RKO (cell line): ENCODE results near the gene GRK7.
"Not testable (repeated sequence)": the region's sequence is repeated elsewhere in the genome, so short reads cannot be mapped to it uniquely, and the experiment has no call there.

Experiments
- DNase-seq: peaks from one replicate; pipeline ENCODE4 v3.0.0-alpha.2; 2016; ENCODE audit warnings: low spot score

GRK7 gene

GRCh38 chr3:141796081-141796888 lies 33.1 kb downstream of the GRK7 start:
- DNase-seq, result no peak

GRCh38 chr3:141796889-141797781 lies 33.9 kb downstream of the GRK7 start:
- DNase-seq, result no peak

GRCh38 chr3:141797819-141798447 lies 34.7 kb downstream of the GRK7 start:
- DNase-seq, result no peak

- no peak for DNase-seq
These were observed 35.2 kb downstream of the GRK7 start for GRCh38 chr3:141798448-141798845.

GRCh38 chr3:141802316-141803077 lies 39.3 kb downstream of the GRK7 start:
- no peak for DNase-seq

- not testable (repeated sequence) for DNase-seq
These were observed 40.3 kb downstream of the GRK7 start for GRCh38 chr3:141803538-141803937.

GRCh38 chr3:141804447-141804777 lies 41.2 kb downstream of the GRK7 start:
- DNase-seq, result no peak

GRCh38 chr3:141804778-141805639 lies 41.8 kb downstream of the GRK7 start:
- no peak for DNase-seq

GRCh38 chr3:141807277-141808033 lies 44.2 kb downstream of the GRK7 start:
- no peak for DNase-seq

- DNase-seq, result no peak
These were observed 45.4 kb downstream of the GRK7 start for GRCh38 chr3:141808586-141808985.

- DNase-seq, result no peak
These were observed 47.0 kb downstream of the GRK7 start for GRCh38 chr3:141810161-141810560.

- DNase-seq, result no peak
These were observed 48.1 kb downstream of the GRK7 start for GRCh38 chr3:141811348-141811747.

GRCh38 chr3:141812084-141812483 lies 48.9 kb downstream of the GRK7 start:
- no peak for DNase-seq

GRCh38 chr3:141812586-141812985 lies 49.4 kb downstream of the GRK7 start:
- DNase-seq, result no peak
